ENCODE measurements around the gene NPPA. TPM values are rescaled to one million over a fixed set of nuclear protein-coding genes. Genes with fewer than 3 reads are reported as not detected.

The NPPA gene
- total RNA-seq, 1 experiment from 2014 or later: not detected

DNA sequence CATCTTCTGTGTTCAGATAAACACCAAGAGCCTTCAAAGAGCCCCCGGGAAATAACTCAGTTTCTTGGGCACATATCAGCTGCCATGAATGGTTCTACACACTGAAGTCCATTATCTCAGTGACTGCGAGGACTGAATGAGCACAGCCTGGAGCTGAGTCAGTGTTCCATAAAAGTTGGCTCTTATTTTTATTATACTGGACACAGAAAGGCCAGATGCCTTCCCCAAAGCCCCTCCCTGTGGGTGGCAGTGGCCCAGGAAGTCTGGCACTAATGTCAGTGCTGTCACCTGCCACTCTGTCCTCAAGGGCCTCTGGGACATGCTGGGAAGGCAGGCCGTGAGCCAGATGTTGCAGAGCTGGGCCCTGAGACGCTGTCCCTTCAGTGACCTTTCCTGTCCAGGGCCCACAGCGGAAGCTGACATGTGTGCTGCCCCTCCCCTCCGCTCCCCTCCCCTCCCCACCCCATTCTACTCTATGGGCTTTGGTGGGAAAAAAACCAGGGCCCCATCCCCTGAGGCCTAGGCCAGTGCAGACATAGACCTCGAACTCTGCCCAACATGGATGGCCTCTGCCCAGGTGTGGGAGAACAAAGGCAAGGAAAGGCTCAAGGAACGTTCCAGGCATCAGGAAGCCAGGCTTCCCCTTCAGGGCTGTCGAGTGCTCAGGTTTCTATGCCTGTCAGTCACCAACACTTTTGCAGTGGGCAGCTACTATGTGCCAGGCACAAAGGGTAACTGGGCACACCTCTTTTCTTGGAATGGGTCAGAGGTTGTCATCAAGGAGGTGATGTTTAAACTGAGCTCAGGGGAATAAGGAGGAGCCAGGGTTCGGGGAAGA, 33.5 kb upstream of the NPPA start:
- H3K4me3 ChIP-seq (ENCODE audit: low read length): no peak overlapping the region
- TF ChIP-seq EZH2phosphoT487 (IDR thresholded peaks at IDR 0.05; ENCODE audit: borderline replicate concordance, low read length): no peak
- no peak for TF ChIP-seq EZH2 (IDR thresholded peaks at IDR 0.05; ENCODE audit: low read length, unreplicated experiment)
- TF ChIP-seq, protein P1, sequence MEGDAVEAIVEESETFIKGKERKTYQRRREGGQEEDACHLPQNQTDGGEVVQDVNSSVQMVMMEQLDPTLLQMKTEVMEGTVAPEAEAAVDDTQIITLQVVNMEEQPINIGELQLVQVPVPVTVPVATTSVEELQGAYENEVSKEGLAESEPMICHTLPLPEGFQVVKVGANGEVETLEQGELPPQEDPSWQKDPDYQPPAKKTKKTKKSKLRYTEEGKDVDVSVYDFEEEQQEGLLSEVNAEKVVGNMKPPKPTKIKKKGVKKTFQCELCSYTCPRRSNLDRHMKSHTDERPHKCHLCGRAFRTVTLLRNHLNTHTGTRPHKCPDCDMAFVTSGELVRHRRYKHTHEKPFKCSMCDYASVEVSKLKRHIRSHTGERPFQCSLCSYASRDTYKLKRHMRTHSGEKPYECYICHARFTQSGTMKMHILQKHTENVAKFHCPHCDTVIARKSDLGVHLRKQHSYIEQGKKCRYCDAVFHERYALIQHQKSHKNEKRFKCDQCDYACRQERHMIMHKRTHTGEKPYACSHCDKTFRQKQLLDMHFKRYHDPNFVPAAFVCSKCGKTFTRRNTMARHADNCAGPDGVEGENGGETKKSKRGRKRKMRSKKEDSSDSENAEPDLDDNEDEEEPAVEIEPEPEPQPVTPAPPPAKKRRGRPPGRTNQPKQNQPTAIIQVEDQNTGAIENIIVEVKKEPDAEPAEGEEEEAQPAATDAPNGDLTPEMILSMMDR (conservative IDR thresholded peaks at IDR 0.05; ENCODE audit: low read depth, low read length): no peak
- no peak overlapping the region for H3K4me2 ChIP-seq (ENCODE audit: low read length)
- H2AFZ ChIP-seq (ENCODE audit: low read length): no peak overlapping the region
- no peaks in the 10 kb centered on the region for H4K20me1 ChIP-seq (ENCODE audit: low read length)
- intact Hi-C loops (cut with micrococcal nuclease): no loop called here
- ATAC-seq (peak; percentile 47), DNase-seq (no peak)
- no peaks in the 10 kb centered on the region for H3K9me3 ChIP-seq (ENCODE audit: low read length)
- H3K9ac ChIP-seq (ENCODE audit: low read length): no peak overlapping the region
- no peaks in the 10 kb centered on the region for H3F3A ChIP-seq (ENCODE audit: low read length, unreplicated experiment)
- ChIA-PET POLR2A (ENCODE audit: unreplicated experiment) (no interaction called here), CTCF (no interaction called here)
- BruUV-seq (replicated peaks): no TSS peak
- no peaks in the 10 kb centered on the region for H3K79me2 ChIP-seq (ENCODE audit: low read length)
- H3K27me3 ChIP-seq (ENCODE audit: low read length): peaks cover 9% of the 10 kb centered on the region
- H3K9me2 ChIP-seq (replicated peaks; ENCODE audit: low read length): no peaks in the 10 kb centered on the region
- no peaks in the 10 kb centered on the region for H3K36me3 ChIP-seq (ENCODE audit: low read depth, low read length)
- no peaks in the 10 kb centered on the region for H3K4me1 ChIP-seq (ENCODE audit: insufficient read depth, low read length)
- H3K27ac ChIP-seq (ENCODE audit: low read length): no peak overlapping the region

DNA sequence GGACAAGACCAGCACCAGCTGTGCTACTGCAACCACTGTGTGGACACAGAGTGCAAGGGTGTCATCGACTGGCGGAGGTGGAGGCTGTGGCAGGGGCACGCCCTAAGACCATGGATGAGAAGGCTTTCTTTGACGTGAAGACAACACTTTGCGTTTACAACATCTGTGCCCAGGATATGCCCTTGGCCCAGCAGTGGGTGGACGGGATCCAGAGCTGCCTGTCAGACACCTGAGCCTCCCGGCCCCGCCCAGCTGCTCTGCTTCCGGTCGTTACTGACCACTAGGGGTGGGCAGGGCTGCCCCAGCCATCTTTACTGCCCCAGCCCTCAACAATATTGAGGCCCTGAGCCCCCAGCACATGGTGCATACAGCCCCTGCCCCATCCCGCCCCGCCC, 32.6 kb upstream of the NPPA start:
- BruUV-seq (replicated peaks): no TSS peak
- TF ChIP-seq, protein P1 (conservative IDR thresholded peaks at IDR 0.05; ENCODE audit: low read depth, low read length): no peak
- TF ChIP-seq EZH2 (IDR thresholded peaks at IDR 0.05; ENCODE audit: low read length, unreplicated experiment) (no peak), EZH2phosphoT487 (IDR thresholded peaks at IDR 0.05; ENCODE audit: borderline replicate concordance, low read length) (no peak)
- H3K27me3 ChIP-seq (ENCODE audit: low read length): peaks cover 9% of the 10 kb centered on the region
- H3K4me2 ChIP-seq (ENCODE audit: low read length): no peak overlapping the region
- no peaks in the 10 kb centered on the region for H4K20me1 ChIP-seq (ENCODE audit: low read length)
- no peak overlapping the region for H2AFZ ChIP-seq (ENCODE audit: low read length)
- POLR2A ChIA-PET (ENCODE audit: unreplicated experiment): no interaction called here
- no peak overlapping the region for H3K27ac ChIP-seq (ENCODE audit: low read length)
- no peaks in the 10 kb centered on the region for H3K4me1 ChIP-seq (ENCODE audit: insufficient read depth, low read length)
- H3K9me3 ChIP-seq (ENCODE audit: low read length): no peaks in the 10 kb centered on the region
- ATAC-seq (no peak), DNase-seq (no peak)
- no peaks in the 10 kb centered on the region for H3F3A ChIP-seq (ENCODE audit: low read length, unreplicated experiment)
- H3K4me3 ChIP-seq (ENCODE audit: low read length): no peak overlapping the region
- no peak overlapping the region for H3K9ac ChIP-seq (ENCODE audit: low read length)
- CTCF ChIA-PET: no interaction called here
- intact Hi-C loops (cut with micrococcal nuclease): no loop called here
- no peaks in the 10 kb centered on the region for H3K9me2 ChIP-seq (replicated peaks; ENCODE audit: low read length)
- no peaks in the 10 kb centered on the region for H3K36me3 ChIP-seq (ENCODE audit: low read depth, low read length)
- no peaks in the 10 kb centered on the region for H3K79me2 ChIP-seq (ENCODE audit: low read length)
